Ovary (tissue), 9 donors: ENCODE measurements around the gene DNAAF5. TPM values are rescaled to one million over a fixed set of nuclear protein-coding genes. Genes with fewer than 3 reads are reported as not detected.
A peak's percentile ranks its signal among the peaks of the same experiment; 100 is the strongest.
"Not testable (repeated sequence)": the region's sequence is repeated elsewhere in the genome, so short reads cannot be mapped to it uniquely, and the experiment has no call there.

Experiments
- DNase-seq, 5 donors: peaks; one replicate each; pipeline ENCODE4 v3.0.0-alpha.2; 2019 to 2020
- H3K27ac ChIP-seq, 2 donors: fragments of 200-600 bp; one replicate each; pipeline versions ENCODE4 v1.5.1 to v1.8.0; 2019 to 2022
- H3K27me3 ChIP-seq: fragments of 200-600 bp; one replicate; pipeline ENCODE4 v1.8.0; 2022
- H3K36me3 ChIP-seq: fragments of 200-600 bp; sonication (generic); one replicate; pipeline ENCODE4 v1.5.1; 2019
- H3K4me1 ChIP-seq: one replicate; pipeline ENCODE4 v1.8.1; 2013; ENCODE audit warnings: mild to moderate bottlenecking, moderate library complexity; ENCODE audit not compliant: insufficient read depth
- H3K4me3 ChIP-seq: fragments of 200-600 bp; sonication (generic); one replicate; pipeline ENCODE4 v1.5.1; 2017
- H3K9me3 ChIP-seq, 2 donors: fragments of 200-600 bp in 1 of 2; sonication (generic) in 1 of 2; one replicate each; pipeline versions ENCODE4 v1.5.1 to v1.8.1; 2013 to 2019; ENCODE audit warnings: mild to moderate bottlenecking in 1 of 2, moderate library complexity in 1 of 2
- EP300 ChIP-seq: sonication (generic); formaldehyde crosslinking; IDR thresholded peaks from one replicate; pipeline ENCODE4 v1.6.1; 2017; ENCODE audit warnings: antibody characterized with exemption
- POLR2A ChIP-seq: fragments of 450-650 bp; IDR thresholded peaks from one replicate; pipeline ENCODE4 v1.6.1; 2017; ENCODE audit warnings: antibody characterized with exemption, mild to moderate bottlenecking, moderate library complexity
- WGBS, 3 donors: extraction: QIAGEN DNeasy Blood & Tissue Kit in 1 of 3; methylation state at CpG; one replicate each; pipeline versions ENCODE4 v1.1.5 to v1.1.7; 2013 to 2017; 5-methylcytosine and 5-hydroxymethylcytosine counted together
- intact Hi-C, 4 donors: fragments of 100-400 bp; cut with DNase I; formaldehyde crosslinking; loops; one replicate each; pipeline versions ENCODE4 v1.11.0 to v1.15.1; 2022 to 2023
- polyA plus RNA-seq, 2 donors: library from polyadenylated mRNA; stranded (reverse); fragments of 200-250 nt in 1 of 2; fragments of 350-450 nt in 1 of 2; fragmentation: Illumina TruSeq in 1 of 2; extraction: RNeasy Lipid Tissue Mini Kit (QIAGEN cat#74804) in 1 of 2; gene quantifications; one replicate each; pipeline ENCODE4 v1.2.3, GENCODE V29; 2013 to 2014
- total RNA-seq, 7 donors: library from RNA; depleted of rRNA in 2 of 7; stranded (reverse); fragments of >200 nt in 2 of 7; fragmentation: NEBNext Ultra II Directional in 3 of 7; extraction: Animal tissue kit (Norgen Biotek cat#: 25700) in 3 of 7; gene quantifications; one replicate each; pipeline versions ENCODE4 v1.1.0 to v1.2.4, GENCODE V29; 2016 to 2023
- TF ChIP-seq, protein P1 (sequence below), 3 donors: fragments of 450-650 bp in 2 of 3; fragments of 200-600 bp in 1 of 3; IDR thresholded peaks; one replicate each; pipeline versions ENCODE4 v1.5.1 to v1.8.0; 2016 to 2022; ENCODE audit warnings: antibody characterized with exemption in 3 of 3, mild to moderate bottlenecking in 1 of 3
- donor health status: DM: no; HTN: no; CAD: no; lungs with moderate emphysema.
- donor health status: DM: no; HTN: no; CAD: no.
- donor health status: Bipolar disorder and iron deficiency.
- donor health status: DM: yes; HTN: yes; CAD: no.
- donor health status: DM: no; HTN: no; CAD: no.
- donor health status: DM: yes; HTN: yes; CAD: no.

The DNAAF5 gene
- total and polyA plus RNA-seq, 9 donors = 12.9 to 41.0 (median 21.3) TPM

DNA sequence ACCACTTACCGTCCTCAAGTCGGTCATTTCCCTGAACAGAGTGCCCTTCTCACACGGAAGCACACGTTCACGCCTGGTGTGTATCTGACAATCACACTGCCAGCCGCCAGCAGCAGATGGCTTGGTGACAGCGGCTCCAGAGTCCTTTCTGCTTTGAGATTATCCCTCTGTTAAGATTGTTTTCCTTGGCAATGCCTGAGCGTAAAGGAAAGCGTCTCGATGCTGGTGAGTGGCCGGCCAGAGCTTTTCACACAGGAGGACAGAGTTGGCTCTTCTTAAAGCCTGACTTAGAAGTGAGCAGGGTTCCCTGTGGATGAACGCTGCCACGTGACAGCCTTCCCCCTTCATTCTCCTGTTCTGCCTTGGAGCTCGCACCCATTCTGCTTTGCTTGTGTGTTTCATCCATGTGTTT is 22.6 kb downstream of the DNAAF5 start:
- Histone ChIP-seq H3K4me3 (no peak overlapping the region), H3K36me3 (no peaks in the 10 kb centered on the region), H3K27me3 (no peaks in the 10 kb centered on the region), H3K4me1 (no peaks in the 10 kb centered on the region), H3K9me3 (no peaks in the 10 kb centered on the region), H3K27ac (no peak overlapping the region)
- TF ChIP-seq, protein P1, sequence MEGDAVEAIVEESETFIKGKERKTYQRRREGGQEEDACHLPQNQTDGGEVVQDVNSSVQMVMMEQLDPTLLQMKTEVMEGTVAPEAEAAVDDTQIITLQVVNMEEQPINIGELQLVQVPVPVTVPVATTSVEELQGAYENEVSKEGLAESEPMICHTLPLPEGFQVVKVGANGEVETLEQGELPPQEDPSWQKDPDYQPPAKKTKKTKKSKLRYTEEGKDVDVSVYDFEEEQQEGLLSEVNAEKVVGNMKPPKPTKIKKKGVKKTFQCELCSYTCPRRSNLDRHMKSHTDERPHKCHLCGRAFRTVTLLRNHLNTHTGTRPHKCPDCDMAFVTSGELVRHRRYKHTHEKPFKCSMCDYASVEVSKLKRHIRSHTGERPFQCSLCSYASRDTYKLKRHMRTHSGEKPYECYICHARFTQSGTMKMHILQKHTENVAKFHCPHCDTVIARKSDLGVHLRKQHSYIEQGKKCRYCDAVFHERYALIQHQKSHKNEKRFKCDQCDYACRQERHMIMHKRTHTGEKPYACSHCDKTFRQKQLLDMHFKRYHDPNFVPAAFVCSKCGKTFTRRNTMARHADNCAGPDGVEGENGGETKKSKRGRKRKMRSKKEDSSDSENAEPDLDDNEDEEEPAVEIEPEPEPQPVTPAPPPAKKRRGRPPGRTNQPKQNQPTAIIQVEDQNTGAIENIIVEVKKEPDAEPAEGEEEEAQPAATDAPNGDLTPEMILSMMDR (IDR thresholded peaks at IDR 0.05) = no peak
- no peak for TF ChIP-seq EP300
- TF ChIP-seq POLR2A = no peak
- WGBS, 3 donors = 70 to 74% (median 74%) methylated on average over 14 of the region's 14 CpGs
- DNase-seq = peak in 3 of 5 donors; percentile 3 to 14 (median 14)
- intact Hi-C loops = no loop called here

DNA sequence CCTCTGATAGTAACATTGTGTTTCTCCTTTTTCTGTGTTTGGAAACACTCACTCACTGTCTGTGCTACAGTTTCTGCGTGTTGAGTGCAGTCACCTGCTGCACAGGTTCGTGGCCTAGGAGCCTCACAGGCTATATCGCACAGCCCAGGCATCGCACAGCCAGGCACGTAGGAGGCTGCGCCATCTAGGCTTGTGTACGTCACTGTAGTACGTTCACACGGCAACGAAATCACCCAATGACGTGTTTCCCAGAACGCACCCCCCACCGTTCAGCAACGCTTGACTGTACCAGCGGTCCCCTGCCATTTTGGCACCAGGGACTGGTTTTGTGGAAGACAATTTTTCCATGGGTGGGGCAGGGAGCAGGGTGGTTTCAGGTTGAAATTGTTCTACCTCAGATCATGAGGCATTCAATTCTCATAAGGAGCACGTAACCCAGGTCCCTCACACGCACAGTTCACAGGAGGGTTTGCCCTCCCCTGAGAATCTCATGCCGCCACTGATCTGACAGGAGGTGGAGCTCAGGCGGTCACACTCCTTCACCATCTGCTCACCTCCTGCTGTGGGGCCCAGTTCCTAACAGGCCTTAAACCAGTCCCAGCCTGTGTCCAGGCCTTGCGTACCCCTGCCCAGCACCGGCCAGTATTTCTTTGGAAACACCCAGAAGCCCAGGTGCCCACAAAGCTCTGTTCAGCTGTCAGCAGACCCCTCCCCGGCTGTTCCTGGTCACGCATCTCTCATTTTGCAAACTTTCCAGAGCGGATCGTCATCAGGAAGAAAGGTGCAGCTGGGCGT is 23.8 kb downstream of the DNAAF5 start:
- Histone ChIP-seq H3K27me3 (no peaks in the 10 kb centered on the region), H3K36me3 (no peaks in the 10 kb centered on the region), H3K4me1 (no peaks in the 10 kb centered on the region), H3K4me3 (no peak overlapping the region), H3K27ac (no peak overlapping the region), H3K9me3 (no peaks in the 10 kb centered on the region)
- DNase-seq = peak in 4 of 5 donors; percentile 7 to 24 (median 12)
- 94 to 96% (median 95%) methylated on average over 26 of the region's 26 CpGs for WGBS, 3 donors
- TF ChIP-seq EP300 (no peak), POLR2A (no peak)
- TF ChIP-seq, protein P1 (IDR thresholded peaks at IDR 0.05) = no peak
- intact Hi-C loops = no loop called here

DNA sequence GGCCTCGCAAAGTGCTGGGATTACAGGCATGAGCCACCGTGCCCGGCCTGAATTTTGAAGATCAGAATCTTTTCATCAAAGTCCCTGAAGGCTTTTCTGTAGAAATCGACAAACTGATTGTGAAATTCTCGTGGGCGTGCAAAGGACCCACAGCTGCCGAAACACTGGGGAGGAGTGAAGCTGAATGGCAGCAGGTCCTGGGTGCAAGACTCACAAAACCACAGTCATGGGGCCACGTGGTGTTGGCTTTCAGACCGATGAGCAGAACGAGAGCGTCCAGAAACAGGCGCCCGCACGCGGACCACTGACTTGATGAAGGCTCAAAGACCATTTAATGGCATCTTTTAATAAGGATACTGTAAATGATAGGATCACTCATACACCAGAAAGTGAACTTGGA is 25.3 kb downstream of the DNAAF5 start:
- Histone ChIP-seq H3K36me3 (no peaks in the 10 kb centered on the region), H3K4me3 (no peak overlapping the region), H3K9me3 (no peaks in the 10 kb centered on the region), H3K27me3 (no peaks in the 10 kb centered on the region), H3K27ac (no peak overlapping the region), H3K4me1 (no peaks in the 10 kb centered on the region)
- DNase-seq = peak in 4 of 5 donors; percentile 2 to 21 (median 11)
- WGBS, 3 donors = 86 to 92% (median 91%) methylated on average over 15 of the region's 15 CpGs
- TF ChIP-seq EP300 (no peak), POLR2A (no peak)
- TF ChIP-seq, protein P1 (IDR thresholded peaks at IDR 0.05) = no peak
- intact Hi-C loops = no loop called here

DNA sequence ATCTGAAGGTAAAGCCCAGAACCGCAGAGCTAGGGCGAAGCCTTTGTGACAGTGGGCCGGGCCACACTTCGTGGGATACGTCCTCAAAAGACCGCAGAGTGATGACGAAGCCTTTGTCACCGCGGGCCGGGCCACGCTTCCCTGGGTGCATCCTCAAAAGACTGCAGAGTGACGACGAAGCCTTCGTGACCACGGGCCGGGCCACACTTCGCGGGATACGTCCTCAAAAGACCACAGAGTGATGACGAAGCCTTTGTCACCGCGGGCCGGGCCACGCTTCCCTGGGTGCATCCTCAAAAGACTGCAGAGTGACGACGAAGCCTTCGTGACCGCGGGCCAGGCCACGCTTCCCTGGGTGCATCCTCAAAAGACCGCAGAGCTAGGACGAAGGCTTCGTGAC is 25.8 kb downstream of the DNAAF5 start:
- H3K27me3 ChIP-seq, H3K27ac ChIP-seq, H3K4me3 ChIP-seq, H3K9me3 ChIP-seq, H3K4me1 ChIP-seq, H3K36me3 ChIP-seq, intact Hi-C loops: not testable (repeated sequence)
- peak in 4 of 5 donors; percentile 2 to 31 (median 14) for DNase-seq
- 87 to 93% (median 92%) methylated on average over 33 of the region's 33 CpGs for WGBS, 3 donors

DNA sequence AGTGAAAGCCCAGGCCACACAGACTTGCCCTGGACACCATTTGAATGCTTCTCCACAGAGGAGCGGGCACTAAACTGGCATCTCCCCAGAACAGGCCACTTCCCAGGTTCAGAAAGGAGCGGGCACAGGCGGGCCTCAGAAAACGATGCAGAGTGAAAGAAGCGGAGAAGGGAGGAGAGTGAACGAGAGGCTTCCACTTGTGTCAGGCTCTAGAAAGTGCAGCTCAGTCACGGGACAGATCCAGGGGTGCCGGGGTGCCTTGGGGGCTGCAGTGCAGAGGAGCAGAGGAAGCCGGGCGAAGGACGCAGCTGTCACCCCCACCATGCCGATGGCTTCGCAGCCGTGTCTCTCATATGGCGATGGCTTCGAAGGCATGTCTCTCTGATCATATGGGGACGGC is 26.7 kb downstream of the DNAAF5 start:
- peak in 4 of 5 donors; percentile 6 to 28 (median 12) for DNase-seq
- H3K9me3 ChIP-seq = no peaks in the 10 kb centered on the region
- H3K36me3 ChIP-seq = no peaks in the 10 kb centered on the region
- no peak overlapping the region for H3K27ac ChIP-seq
- no peak for TF ChIP-seq POLR2A
- no peak for TF ChIP-seq EP300
- TF ChIP-seq, protein P1 (IDR thresholded peaks at IDR 0.05) = no peak
- intact Hi-C loops = no loop called here
- H3K4me3 ChIP-seq = no peak overlapping the region
- no peaks in the 10 kb centered on the region for H3K27me3 ChIP-seq
- WGBS, 3 donors = 94 to 96% (median 96%) methylated on average over 17 of the region's 17 CpGs
- H3K4me1 ChIP-seq = no peaks in the 10 kb centered on the region
